Measurements from ENCODE around the gene DNAAF8. TPM values are rescaled to one million over a fixed set of nuclear protein-coding genes. Genes with fewer than 3 reads are reported as not detected.

DNAAF8 gene
- total RNA-seq, 4 donors from 2014 or later = 0.21 to 15.3 (median 0.74) TPM

- H3K4me3 ChIP-seq = no peak overlapping the region
- WGBS, 2 donors = 90 to 92% methylated on average over 7 of the region's 9 CpGs
- peaks cover 4 to 82% (median 11%) of the 10 kb centered on the region in 3 donors for H3K36me3 ChIP-seq
These were observed 27.9 kb downstream of the DNAAF8 start for GRCh38 chr16:4762205-4762604.

GRCh38 chr16:4763791-4764190 lies 29.5 kb downstream of the DNAAF8 start:
- Histone ChIP-seq H3K4me3 (no peak overlapping the region), H3K9me3 (no peaks in the 10 kb centered on the region), H3K27me3 (no peaks in the 10 kb centered on the region), H3K27ac (no peak overlapping the region), H3K4me1 (peaks cover 0 to 47% (median 22%) of the 10 kb centered on the region in 4 donors), H3K36me3 (peaks cover 4 to 66% (median 4%) of the 10 kb centered on the region in 3 donors)
- TF ChIP-seq POLR2A (IDR thresholded peaks at IDR 0.05) = no peak
- TF ChIP-seq EP300 (IDR thresholded peaks at IDR 0.05) = no peak
- no peak for TF ChIP-seq CTCF (IDR thresholded peaks at IDR 0.05)
- DNase-seq (ENCODE audit: low spot score in 2 of 2) = no peak
- 82 to 87% methylated on average over 7 of the region's 7 CpGs for WGBS, 2 donors

More at GRCh38 chr16:4762205-4762604, 27.9 kb downstream of the DNAAF8 start:
- no peak for DNase-seq (ENCODE audit: low spot score in 2 of 2)
- H3K27me3 ChIP-seq = no peaks in the 10 kb centered on the region
- no peak for TF ChIP-seq EP300 (IDR thresholded peaks at IDR 0.05)
- TF ChIP-seq CTCF (IDR thresholded peaks at IDR 0.05) = no peak
- TF ChIP-seq POLR2A (IDR thresholded peaks at IDR 0.05) = no peak
- no peak overlapping the region for H3K27ac ChIP-seq
- peaks cover 0 to 35% (median 14%) of the 10 kb centered on the region in 4 donors for H3K4me1 ChIP-seq
- H3K9me3 ChIP-seq = no peaks in the 10 kb centered on the region

- DNase-seq (ENCODE audit: low spot score in 2 of 2) = no peak
- peak overlapping the region in 2 of 4 donors; percentile 94 to 96 for H3K27ac ChIP-seq
- TF ChIP-seq EP300 (IDR thresholded peaks at IDR 0.05) (no peak), CTCF (IDR thresholded peaks at IDR 0.05) (no peak), POLR2A (IDR thresholded peaks at IDR 0.05) (no peak)
- WGBS, 2 donors = 67 to 68% methylated on average over 26 of the region's 26 CpGs
- peak overlapping the region; percentile 79 to 99 (median 82) for H3K4me3 ChIP-seq
- no peaks in the 10 kb centered on the region for H3K27me3 ChIP-seq
- H3K36me3 ChIP-seq = peaks cover under 1 to 46% (median 4%) of the 10 kb centered on the region in 3 donors
- H3K9me3 ChIP-seq = no peaks in the 10 kb centered on the region
- H3K4me1 ChIP-seq = peaks cover 0 to 52% (median 22%) of the 10 kb centered on the region in 4 donors
These were observed 31.5 kb downstream of the DNAAF8 start for GRCh38 chr16:4765511-4766474.

GRCh38 chr16:4766875-4767628 lies 32.7 kb downstream of the DNAAF8 start, which contains the start of gene ZNF500:
ZNF500 (minus strand) TSS chr16:4767162; CDS start chr16:4765978, 1,184 bp downstream.
- peak within 1 kb of the TSS; percentile 79 to 99 (median 82) for H3K4me3 ChIP-seq
- WGBS, 2 donors = 4 to 8% methylated on average over 41 to 52 of the region's 72 CpGs
- peak within 1 kb of the TSS; percentile 73 to 96 (median 91) for H3K27ac ChIP-seq
- H3K4me1 ChIP-seq = peaks cover 0 to 52% (median 22%) of the 10 kb centered on the region in 4 donors
- peak; percentile 99 for DNase-seq (ENCODE audit: low spot score in 2 of 2)
- TF ChIP-seq CTCF (IDR thresholded peaks at IDR 0.05) (peak in 1 of 5 experiments; percentile 24), POLR2A (IDR thresholded peaks at IDR 0.05) (peak in 1 of 2 donors; percentile 70), EP300 (IDR thresholded peaks at IDR 0.05) (peak; percentile 71 to 80)
- no peaks in the 10 kb centered on the region for H3K9me3 ChIP-seq
- H3K27me3 ChIP-seq = no peaks in the 10 kb centered on the region
- H3K36me3 ChIP-seq = peaks cover 0 to 34% (median 4%) of the 10 kb centered on the region in 3 donors

Data from tibial nerve (tissue), 4 donors.